ENCODE measurements around the gene ING3.

The ING3 gene

DNA sequence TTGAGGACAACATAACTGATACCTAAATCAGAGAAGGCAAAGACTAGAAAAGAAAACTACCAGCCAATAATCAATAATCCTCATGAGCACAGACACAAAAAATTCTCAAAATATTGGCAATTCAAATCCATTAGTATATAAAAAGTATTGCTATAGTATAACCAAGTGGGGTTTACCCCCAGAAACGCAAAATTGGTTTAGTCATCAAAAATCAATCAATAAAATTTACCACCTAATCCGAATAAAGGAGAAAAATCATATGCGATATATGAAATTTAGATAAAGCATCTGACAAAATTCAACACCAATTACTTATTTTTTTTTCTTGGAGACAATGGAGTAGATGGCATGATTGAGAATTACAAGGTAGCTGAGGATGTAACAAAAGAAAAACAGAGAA is 11.2 kb upstream of the ING3 start:
- no peaks in the 10 kb centered on the region for H3K79me2 ChIP-seq (ENCODE audit: insufficient read depth, low read length)
- no peaks in the 10 kb centered on the region for H3K36me3 ChIP-seq (ENCODE audit: low read length)
- H3K27me3 ChIP-seq (ENCODE audit: low read length): no peaks in the 10 kb centered on the region

DNA sequence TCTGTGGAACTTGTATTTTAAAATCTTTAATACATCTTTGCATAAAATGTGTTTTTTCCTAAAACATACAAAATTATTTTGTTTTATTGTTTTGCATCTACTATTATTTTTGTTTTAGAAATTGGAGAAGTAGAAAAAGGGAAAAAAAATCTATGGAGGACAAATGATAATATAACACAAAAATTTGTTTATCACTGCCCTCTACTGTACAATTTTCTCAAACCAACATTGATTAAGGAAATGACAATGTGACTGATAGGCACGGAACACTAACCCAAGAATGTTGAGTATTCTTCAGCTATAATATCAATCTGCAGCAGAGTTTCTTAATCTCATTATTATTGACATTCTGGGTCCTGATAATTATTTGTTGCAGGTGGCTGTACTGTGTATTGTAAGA is 9.5 kb upstream of the ING3 start:
- TF ChIP-seq, protein P1, sequence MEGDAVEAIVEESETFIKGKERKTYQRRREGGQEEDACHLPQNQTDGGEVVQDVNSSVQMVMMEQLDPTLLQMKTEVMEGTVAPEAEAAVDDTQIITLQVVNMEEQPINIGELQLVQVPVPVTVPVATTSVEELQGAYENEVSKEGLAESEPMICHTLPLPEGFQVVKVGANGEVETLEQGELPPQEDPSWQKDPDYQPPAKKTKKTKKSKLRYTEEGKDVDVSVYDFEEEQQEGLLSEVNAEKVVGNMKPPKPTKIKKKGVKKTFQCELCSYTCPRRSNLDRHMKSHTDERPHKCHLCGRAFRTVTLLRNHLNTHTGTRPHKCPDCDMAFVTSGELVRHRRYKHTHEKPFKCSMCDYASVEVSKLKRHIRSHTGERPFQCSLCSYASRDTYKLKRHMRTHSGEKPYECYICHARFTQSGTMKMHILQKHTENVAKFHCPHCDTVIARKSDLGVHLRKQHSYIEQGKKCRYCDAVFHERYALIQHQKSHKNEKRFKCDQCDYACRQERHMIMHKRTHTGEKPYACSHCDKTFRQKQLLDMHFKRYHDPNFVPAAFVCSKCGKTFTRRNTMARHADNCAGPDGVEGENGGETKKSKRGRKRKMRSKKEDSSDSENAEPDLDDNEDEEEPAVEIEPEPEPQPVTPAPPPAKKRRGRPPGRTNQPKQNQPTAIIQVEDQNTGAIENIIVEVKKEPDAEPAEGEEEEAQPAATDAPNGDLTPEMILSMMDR (IDR thresholded peaks at IDR 0.05; ENCODE audit: insufficient read depth, low read length, poor library complexity, severe bottlenecking): no peak
- no peak for TF ChIP-seq EZH2phosphoT487 (conservative IDR thresholded peaks at IDR 0.05; ENCODE audit: low read length)
- no peaks in the 10 kb centered on the region for H4K20me1 ChIP-seq (ENCODE audit: low read depth, low read length)
- no peak overlapping the region for H3K9ac ChIP-seq (ENCODE audit: low read length)
- no peak overlapping the region for H3K4me3 ChIP-seq (ENCODE audit: insufficient read depth, low read length, poor library complexity, severe bottlenecking)
- H3K27ac ChIP-seq (ENCODE audit: low read depth, low read length): no peak overlapping the region
- no peaks in the 10 kb centered on the region for H3F3A ChIP-seq (ENCODE audit: insufficient read depth)
- no peaks in the 10 kb centered on the region for H3K27me3 ChIP-seq (ENCODE audit: low read length)
- no peak overlapping the region for H3K4me2 ChIP-seq (ENCODE audit: low read depth, low read length, poor library complexity, severe bottlenecking)
- H3K9me2 ChIP-seq (replicated peaks; ENCODE audit: insufficient read depth, low read length): no peaks in the 10 kb centered on the region
- no peaks in the 10 kb centered on the region for H3K36me3 ChIP-seq (ENCODE audit: low read length)
- H3K79me2 ChIP-seq (ENCODE audit: insufficient read depth, low read length): no peaks in the 10 kb centered on the region
- no peaks in the 10 kb centered on the region for H3K9me3 ChIP-seq (ENCODE audit: insufficient read depth, low read length)
- no peak overlapping the region for H2AFZ ChIP-seq (ENCODE audit: low read depth, low read length, severe bottlenecking)

More for the DNA sequence above, 11.2 kb upstream of the ING3 start:
- Histone ChIP-seq H3F3A (ENCODE audit: insufficient read depth) (no peaks in the 10 kb centered on the region), H3K4me3 (ENCODE audit: insufficient read depth, low read length, poor library complexity, severe bottlenecking) (no peak overlapping the region), H3K27ac (ENCODE audit: low read depth, low read length) (no peak overlapping the region), H3K4me2 (ENCODE audit: low read depth, low read length, poor library complexity, severe bottlenecking) (no peak overlapping the region), H4K20me1 (ENCODE audit: low read depth, low read length) (no peaks in the 10 kb centered on the region), H2AFZ (ENCODE audit: low read depth, low read length, severe bottlenecking) (no peak overlapping the region), H3K9ac (ENCODE audit: low read length) (no peak overlapping the region), H3K9me2 (replicated peaks; ENCODE audit: insufficient read depth, low read length) (no peaks in the 10 kb centered on the region), H3K9me3 (ENCODE audit: insufficient read depth, low read length) (no peaks in the 10 kb centered on the region)
- TF ChIP-seq, protein P1 (IDR thresholded peaks at IDR 0.05; ENCODE audit: insufficient read depth, low read length, poor library complexity, severe bottlenecking): no peak
- TF ChIP-seq EZH2phosphoT487 (conservative IDR thresholded peaks at IDR 0.05; ENCODE audit: low read length): no peak

DNA sequence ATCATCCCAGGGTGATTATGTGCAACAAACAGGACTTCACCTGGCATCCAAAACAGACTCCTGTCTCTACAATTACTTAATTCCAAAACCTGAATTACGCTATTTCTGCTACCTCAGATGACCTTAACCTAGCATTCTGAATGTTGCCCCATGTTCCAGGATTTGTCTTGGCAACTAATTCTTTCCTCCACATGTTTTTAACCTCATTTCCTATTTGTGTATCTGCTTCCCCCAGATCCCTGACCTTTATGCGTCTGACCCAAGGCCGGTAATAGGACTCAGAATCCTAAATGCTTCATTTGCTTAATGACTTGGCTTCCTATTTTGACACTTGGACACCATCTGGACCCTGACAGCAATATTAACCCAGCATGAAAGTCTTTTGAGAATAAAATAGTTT is 8.7 kb upstream of the ING3 start:
- no peaks in the 10 kb centered on the region for H3F3A ChIP-seq (ENCODE audit: insufficient read depth)
- H2AFZ ChIP-seq (ENCODE audit: low read depth, low read length, severe bottlenecking): no peak overlapping the region
- no peak overlapping the region for H3K4me3 ChIP-seq (ENCODE audit: insufficient read depth, low read length, poor library complexity, severe bottlenecking)
- no peaks in the 10 kb centered on the region for H4K20me1 ChIP-seq (ENCODE audit: low read depth, low read length)
- no peak overlapping the region for H3K9ac ChIP-seq (ENCODE audit: low read length)
- H3K9me2 ChIP-seq (replicated peaks; ENCODE audit: insufficient read depth, low read length): no peaks in the 10 kb centered on the region
- no peak overlapping the region for H3K4me2 ChIP-seq (ENCODE audit: low read depth, low read length, poor library complexity, severe bottlenecking)
- H3K9me3 ChIP-seq (ENCODE audit: insufficient read depth, low read length): no peaks in the 10 kb centered on the region
- H3K27ac ChIP-seq (ENCODE audit: low read depth, low read length): no peak overlapping the region
- no peaks in the 10 kb centered on the region for H3K79me2 ChIP-seq (ENCODE audit: insufficient read depth, low read length)
- no peak for TF ChIP-seq EZH2phosphoT487 (conservative IDR thresholded peaks at IDR 0.05; ENCODE audit: low read length)
- TF ChIP-seq, protein P1 (IDR thresholded peaks at IDR 0.05; ENCODE audit: insufficient read depth, low read length, poor library complexity, severe bottlenecking): no peak
- H3K36me3 ChIP-seq (ENCODE audit: low read length): no peaks in the 10 kb centered on the region
- H3K27me3 ChIP-seq (ENCODE audit: low read length): no peaks in the 10 kb centered on the region
